ENCODE results near the gene VAT1.
"Not testable (repeated sequence)": the region's sequence is repeated elsewhere in the genome, so short reads cannot be mapped to it uniquely, and the experiment has no call there.

The VAT1 gene

DNA sequence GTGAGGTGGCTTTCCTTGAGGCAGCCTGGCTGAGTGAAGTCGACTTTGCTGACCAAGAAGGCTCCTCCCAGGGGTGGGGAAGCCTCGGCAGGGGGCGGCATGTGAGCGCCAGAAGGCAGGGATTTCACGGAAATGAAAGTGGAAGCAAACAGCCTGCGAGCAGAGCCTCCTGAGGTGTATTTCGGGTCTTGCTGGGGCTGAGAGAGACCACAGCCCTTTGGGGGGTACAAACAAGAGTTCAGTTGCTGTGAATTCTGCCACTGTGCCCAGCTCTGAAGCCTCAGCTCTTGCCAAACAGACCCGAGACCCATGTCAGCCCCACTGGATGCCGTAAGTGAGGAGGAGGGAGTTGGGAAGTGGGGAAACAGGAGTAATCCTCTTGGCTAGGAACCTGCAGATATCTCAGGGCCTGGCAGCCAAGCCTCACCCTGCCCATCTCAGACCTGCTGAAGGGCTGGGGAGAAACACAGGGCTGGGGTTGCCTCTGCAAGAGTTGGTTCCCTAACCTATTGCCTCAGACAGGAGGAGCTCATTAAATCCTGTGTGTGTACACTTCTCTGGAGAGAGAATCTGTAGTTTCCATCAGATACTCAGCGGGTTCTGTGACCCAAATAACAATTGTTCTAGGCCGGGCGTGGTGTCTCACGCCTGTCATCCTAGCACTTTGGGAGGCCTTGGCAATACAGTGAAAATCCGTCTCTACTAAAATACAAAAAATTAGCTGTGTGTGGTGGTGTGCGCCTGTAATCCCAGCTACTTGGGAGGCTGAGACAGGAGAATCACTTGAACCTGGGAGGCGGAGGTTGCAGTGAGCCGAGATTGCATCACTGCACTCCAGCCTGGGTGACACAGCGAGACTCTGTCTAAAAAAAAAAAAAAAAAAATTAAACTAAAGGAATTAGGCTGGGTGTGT, 15.3 kb downstream of the VAT1 start, which contains the start of gene IFI35:
IFI35 (plus strand) TSS at position 146 of the 913 bp plus-strand sequence; CDS start at position 310, 164 bp downstream.
- DNase-seq, result no peak

DNA sequence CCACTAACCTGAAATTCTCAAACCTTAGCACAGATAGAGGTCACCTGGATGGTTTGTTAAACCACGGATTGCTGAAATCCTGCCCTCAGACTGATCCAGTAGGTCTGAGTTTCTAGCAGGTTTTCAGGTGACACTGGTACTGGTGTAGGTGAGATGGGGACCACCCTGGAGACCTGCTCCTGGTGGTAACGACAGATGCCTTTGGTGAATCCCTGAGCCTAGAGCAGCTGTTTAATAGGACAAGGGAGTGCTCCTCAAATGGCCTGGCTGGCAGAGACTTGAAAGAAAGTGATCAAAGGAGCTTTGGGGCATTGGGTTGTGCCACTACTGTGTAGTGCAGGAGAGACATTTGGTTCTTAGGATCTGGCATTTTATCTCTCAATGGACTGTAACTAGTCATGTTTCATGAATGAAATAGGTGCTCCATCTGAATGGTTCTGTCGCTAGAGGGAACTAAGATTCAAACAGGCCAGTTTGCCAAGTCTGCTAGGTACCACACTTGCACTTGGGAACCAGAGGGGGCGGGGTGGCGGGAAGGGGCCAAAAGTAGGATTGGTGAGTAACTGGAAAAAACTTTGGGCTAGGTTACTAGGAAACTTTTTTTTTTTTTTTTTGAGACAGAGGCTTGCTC, 18.5 kb downstream of the VAT1 start:
- DNase-seq, result no peak

DNA sequence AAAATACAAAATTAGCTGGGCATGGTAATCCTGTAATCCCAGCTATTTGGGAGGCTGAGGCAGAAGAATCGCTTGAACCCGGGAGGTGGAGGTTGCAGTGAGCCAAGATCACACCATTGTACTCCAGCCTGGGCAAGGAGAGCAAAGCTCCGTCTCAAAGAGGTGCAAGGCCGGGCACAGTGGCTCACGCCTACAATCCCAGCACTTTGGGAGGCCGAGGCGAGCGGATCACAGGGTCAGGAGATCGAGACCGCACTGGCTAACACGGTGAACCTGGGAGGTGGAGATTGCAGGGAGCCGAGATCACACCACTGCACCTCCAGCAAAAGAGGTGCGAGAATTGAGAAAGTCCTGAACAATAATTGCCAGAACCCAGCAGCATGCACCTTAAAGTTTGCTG, 21.3 kb downstream of the VAT1 start:
- DNase-seq, result not testable (repeated sequence)

DNA sequence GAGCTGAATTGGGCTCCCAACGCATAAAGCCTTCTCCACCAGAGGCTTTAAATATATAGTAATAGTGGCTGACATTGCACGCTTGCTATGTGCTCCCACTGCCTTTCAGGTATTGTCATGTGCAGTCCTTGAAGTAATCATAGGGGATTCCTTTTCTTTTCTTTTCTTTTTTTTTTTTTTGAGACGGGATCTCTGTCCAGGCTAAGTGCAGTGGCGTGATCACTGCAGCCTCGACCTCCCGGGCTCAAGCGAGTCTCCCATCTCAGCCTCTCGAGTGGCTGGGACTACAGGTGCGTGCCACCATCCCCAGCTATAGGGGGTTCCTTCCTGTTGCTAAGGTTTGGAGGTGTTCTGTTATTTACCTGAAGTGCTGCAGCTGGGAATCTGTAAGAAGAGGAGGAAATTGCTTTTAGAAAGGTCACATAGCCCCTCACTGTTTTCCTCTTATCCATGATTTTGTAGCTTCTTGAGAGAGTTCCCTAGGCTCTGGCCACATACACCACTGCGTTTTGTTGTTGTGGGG, 23.1 kb downstream of the VAT1 start:
- DNase-seq, result no peak

DNA sequence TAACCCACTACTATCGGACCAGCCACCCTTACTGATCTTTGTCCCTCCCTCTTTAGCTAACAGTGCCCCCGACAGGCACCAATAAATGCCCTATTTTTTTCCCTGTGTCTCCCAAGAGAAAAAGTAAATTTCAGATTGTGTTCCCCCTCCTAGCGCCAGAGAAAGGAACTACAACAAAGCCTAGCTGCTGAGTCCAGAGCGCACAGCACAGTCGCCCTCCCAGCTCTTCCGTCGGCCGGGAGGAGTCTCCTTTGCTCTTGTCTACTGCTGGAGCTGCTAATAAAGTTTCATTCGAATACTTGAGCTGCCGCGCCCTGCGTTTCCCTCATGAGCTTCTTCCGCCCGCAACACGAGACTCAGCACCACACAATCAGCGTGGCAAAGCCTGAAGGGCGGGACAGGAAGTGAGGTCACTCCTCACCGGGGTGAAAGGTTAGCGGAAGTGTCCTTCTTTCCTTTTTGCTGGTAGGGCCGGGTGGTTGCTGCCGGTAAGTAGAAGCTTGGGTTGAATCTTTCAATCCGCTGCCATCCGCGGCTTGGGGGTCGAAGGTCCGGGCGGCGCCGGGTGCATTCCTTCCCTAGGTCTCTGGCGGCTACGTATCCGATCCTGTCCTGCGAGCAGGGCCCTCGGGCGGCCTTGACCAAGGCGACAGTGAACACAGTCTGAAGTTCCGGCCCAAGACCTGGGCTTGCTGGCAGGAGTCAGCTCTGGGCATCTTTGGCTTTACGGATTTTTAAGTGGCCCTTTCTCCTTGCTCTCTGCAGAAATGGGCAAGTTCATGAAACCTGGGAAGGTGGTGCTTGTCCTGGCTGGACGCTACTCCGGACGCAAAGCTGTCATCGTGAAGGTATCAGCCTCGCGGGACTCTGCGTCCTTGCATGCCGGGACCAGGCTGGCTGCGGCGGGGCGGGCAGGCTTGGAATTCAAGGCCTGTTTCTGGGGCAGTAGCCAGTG, 23.9 kb downstream of the VAT1 start, which contains the start of gene RPL27:
RPL27 (plus strand) TSS at position 436 of the 955 bp plus-strand sequence; CDS start at position 768, 332 bp downstream.
- DNase-seq, result peak; percentile 98

DNA sequence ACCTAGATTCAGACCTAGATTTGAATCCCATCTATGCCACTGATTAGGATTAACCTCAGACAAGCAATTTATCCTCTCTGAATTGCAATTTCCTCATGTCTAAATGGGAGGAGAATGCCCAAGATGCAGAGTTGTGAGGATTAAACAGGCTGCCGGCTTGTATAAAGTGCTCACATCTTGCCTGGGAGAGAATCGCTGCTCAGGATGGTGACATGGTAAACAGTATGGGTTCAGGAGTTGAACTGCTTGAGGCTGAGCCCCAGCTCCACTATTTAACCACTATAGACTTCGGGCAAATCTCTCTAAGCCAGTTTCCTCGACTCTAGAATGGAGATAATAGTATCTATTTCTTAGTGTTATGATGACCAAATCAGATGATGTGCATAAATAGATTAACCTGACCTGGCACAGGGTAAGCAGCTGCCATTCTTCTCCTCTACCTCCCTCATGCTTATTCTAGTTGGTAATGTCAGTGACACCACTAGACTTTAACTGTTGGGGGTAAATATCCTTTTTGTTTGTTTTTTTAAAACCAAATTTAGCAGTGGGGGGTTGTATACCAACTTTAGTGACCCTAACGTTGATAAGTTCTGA, 24.7 kb downstream of the VAT1 start:
- no peak for DNase-seq

DNA sequence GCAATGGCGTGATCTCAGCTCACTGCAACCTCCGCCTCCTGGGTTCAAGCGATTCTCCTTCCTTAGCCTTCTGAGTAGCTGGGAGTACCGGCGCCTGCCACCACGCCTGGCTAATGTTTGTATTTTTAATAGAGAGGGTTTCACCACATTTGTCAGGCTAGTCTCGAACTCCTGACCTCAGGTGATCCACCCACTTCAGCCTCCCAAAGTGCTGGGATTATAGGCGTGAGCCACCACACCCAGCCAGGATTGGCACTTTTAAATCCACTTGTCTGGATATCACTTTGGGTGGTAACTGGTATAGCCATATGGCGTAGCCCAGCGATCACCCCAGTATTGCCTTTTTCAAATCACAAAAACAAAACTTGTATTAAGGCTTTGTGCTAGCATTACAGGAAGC, 28.3 kb downstream of the VAT1 start:
- not testable (repeated sequence) for DNase-seq

DNA sequence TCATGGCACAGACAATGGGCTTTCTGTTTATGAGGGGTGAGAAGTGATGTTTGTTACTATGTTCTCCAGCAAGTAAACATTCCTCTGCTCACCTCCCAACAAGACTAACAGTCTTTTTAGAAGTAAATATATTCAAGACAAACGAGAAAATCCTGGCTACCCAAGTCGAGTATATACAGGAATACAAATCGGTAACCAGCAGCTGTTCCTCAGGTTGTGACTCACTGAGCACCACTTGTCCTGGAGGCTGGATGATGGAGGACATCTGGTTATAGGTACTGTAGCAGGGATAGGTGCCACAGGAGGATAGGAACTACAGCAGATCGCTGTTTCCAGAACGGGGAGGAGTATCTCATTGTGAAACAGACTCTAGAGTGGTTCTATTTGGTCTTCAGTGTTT, 29.3 kb downstream of the VAT1 start:
- no peak for DNase-seq

DNA sequence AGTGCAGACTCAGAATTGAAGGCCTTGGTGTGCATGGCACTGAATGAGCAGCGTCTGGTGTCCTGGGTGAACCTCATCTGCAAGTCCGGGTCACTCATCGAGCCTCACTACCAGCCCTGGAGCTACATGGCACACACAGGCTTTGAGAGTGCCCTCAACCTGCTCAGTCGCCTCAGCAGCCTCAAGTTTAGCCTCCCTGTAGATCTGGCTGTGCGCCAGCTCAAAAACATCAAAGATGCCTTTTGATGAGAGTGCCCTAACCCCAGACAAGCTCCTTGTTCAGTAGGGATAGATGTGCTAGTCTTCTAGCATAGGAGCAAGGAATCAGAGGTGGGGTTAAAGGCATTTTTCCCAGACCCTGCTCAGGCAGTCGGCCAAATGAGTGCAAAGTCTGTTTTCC, 30.7 kb downstream of the VAT1 start:
- no peak for DNase-seq

DNA sequence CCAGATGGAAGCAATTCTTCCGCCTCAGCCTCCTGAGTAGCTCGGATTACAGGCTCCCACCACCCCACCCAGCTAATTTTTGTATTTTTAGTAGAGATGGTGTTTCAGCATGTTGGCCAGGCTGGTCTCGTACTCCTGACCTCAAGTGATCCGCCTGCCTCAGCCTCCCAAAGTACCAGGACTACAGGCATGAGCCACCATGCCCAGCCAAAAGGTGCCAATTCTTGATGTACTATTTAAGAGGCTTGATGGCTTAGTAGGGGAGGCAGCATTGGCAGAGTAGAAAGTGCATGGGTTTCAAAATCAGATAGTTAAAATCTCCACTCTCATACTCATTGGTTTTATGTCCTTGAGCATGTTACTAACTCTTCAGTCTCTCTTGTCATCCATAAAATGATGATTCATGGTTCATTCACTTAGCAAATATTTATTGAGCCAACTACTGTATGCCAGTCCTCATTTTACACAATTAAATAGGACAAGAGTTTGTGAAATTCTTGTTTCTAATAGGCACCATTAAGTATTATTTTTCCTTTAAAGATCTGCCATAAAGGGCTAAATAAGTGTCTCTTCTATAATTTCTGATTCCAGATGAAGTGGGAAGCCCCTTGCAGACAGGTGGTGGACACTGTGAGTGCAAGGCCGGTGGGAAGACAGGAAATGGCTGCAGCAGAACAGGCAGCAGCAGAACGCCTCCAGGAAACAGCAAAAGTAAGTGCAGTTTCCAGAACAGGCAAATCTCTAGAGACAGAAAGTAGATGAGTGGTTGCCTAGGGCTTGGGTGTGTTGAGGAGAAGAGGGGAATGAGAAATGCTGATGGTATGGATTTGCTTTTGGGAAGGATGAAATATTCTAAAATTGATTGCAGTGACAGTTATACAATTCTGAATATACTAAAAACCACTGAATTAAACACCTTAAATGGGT, 32.2 kb downstream of the VAT1 start:
- no peak for DNase-seq

DNA sequence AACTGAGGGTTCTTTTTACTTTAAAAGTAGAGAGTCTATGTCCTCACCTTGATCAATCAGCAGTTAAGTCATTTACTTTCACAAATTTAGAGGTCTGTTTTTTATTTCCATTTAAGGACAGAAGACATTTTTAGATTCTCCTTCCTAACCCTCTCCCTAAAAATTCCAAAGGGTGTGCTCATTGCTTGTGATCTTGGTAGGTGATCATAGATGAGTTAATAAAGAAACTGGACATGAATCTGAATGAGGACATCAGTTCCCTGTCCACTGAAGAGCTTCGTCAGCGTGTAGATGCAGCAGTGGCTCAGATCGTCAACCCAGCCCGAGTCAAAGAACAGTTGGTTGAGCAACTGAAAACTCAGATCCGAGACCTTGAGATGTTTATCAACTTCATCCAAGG, 33.0 kb downstream of the VAT1 start:
- no peak for DNase-seq

DNA sequence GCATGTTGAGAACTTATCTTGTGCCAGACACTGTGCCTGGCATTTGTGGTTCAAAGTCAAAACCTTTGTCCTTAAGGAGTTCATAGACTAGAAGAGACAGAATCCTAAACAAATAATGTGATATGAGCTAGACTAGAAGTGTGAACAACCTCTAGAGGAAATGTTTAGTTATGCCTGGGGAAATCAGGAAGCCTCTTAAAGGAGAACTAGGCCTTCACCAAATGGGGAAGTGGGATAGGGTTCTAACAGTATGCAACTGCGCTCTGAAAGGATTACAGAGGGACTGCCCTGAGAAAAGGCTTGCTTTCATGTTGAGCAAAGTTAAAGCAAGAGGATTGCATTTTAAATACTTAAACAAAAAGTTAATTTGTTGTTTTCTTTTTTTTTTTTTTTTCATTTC, 37.0 kb downstream of the VAT1 start:
- DNase-seq, result no peak

DNA sequence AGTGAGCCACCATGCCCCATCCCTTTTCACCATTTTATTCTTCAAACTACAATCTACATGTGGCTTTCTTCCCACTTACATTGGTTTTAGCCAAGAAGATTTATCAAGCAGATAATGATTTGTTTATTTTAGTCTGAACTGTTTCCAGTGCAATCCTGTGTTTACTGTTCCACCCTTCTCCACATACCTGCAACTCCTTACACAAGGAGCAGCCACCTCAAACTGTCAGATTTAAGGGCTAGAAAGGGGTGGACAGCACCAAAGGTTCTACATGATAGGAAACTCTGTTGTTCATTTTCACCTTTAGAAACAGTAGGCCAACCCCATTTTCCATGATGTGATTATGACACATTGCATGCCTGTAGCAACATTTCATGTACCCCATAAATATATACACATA, 39.9 kb downstream of the VAT1 start:
- DNase-seq, result no peak

DNA sequence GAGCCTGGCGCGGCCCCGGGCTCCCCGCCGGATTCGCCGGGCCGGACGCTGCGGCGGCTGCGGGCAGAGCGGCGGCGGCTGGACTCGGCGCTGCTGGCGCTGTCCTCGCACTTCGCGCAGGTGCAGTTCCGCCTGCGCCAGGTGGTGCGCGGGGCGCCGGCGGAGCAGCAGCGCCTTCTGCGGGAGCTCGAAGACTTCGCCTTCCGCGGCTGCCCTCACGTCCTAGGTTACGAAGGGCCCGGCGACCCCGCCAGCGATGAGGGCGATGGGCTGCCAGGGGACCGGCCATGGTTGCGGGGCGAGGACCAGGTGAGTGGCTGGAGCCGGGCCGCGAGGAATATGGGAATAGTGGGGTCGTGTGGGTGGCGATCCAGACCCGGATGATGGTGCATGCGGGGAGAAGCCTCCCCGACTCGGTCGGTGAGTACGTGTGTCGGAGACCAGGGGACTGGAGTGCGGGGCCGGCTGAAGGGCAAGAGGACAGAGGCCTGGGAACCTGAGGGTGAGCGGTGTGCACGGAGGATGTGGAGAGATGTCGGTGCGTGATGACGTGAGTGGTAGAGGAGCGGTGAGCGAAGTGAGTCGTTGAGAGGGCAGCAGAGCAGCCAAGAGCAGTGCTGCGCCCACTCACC, 41.3 kb downstream of the VAT1 start:
- peak; percentile 35 for DNase-seq

DNA sequence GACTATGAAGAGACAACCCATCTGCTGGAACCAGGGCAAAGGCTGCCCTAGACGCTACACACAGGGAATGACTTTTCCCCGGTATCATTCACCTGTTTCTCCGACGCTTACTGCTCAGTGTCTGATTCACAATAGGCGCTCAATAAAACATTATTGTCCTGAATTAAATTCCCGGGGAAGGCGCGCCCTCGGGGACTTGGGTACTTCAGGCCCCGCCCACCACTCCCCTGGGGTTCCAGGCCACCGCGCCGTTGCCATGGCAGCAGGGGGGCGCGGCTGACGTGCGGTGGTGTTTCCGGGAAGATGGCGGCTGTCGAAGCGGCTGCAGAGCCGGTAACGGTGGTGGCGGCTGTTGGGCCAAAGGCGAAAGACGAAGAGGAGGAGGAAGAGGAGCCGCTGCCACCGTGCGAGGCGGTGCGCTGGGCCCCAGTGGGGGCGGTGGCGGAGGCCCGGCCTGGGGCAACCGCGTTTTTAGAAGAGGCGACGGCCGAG, 41.9 kb downstream of the VAT1 start, which contains the start of gene RUNDC1:
RUNDC1 (plus strand) TSS at position 292 of the 492 bp plus-strand sequence; CDS start at position 304, 12 bp downstream.
- peak; percentile 77 for DNase-seq

DNA sequence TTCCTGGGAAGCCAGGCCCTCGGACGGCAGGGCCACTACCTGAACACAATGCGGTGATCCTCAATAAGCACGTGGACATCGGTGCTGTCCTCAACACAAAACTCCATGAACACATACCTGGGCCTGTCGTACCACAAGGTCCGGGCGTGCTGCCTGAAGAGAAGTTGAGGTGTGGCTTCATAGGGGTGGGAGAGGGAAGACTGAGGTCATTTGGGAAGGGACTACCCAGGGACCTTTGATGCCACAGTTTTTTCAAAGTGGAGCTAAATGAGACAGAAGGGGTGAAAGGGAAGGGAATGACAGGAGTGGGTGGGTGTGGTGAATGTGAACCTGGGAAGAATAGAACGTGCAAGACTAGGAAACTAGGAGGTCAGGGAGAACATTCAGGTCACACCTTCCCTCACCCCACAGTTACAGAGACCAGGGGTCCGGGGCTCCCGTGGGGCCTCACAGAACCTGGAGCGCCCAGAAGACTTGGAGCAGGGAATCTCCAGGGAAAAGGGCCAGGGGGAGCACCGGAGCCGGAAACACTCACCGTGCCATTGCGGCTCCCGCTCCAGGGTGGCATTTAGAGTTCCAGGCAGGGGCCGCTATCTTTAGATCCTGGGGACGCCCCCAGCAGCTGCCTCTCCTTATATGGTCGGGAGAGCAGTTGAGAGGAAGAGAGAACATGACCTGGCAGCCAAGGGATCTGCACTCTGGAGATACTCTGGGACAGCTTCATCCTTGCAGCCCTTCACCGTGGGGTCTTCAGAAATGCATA, 42.5 kb downstream of the VAT1 start, which contains the start of gene PTGES3L:
PTGES3L (minus strand) TSS at position 570 of the 763 bp plus-strand sequence; CDS start at position 543, 27 bp downstream.
- DNase-seq, result peak; percentile 65

DNA sequence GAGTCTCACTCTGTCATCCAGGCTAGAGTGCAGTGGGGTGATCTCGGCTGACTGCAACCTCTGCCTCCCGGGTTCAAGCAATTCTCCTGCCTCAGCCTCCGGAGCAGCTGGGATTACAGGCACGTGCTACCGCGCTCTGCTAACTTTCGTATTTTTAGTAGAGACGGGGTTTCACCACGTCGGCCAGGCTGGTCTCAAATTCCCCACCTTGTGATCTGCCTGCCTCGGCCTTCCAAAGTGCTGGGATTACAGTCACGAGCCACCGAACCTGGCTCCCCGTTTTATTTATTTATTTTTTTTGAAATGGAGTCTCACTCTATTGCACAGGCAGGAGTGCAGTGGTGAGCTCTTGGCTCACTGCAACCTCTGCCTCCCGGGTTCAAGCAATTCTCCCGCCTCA, 46.5 kb downstream of the VAT1 start:
- not testable (repeated sequence) for DNase-seq

DNA sequence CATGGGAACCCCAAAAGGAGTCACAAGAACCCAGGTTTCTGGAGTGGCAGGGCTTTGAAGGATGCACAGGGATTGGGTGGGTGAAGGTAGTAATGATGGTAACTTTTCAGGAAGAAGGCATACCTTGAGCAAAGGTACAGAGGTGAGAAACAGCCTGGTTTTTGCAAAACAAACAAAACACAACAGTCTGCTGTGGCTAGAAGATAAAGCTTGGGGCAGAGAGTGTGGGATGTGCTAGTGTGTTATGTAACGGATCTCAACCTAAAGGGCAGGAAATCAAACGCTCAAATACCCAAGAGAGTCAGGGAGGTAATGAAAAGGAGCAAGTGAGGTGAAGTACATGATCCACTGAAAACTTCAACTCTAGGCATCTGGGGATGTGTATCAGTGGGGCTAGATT, 46.9 kb downstream of the VAT1 start:
- DNase-seq, result no peak

DNA sequence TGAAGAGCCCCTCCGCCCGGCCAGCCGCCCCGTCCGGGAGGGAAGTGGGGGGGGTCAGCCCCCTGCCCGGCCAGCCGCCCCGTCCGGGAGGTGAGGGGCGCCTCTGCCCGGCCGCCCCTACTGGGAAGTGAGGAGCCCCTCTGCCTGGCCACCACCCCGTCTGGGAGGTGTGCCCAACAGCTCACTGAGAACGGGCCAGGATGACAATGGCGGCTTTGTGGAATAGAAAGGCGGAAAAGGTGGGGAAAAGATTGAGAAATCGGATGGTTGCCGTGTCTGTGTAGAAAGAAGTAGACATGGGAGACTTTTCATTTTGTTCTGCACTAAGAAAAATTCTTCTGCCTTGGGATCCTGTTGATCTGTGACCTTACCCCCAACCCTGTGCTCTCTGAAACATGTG, 48.9 kb downstream of the VAT1 start:
- not testable (repeated sequence) for DNase-seq

Measured in NCI-H526 treated with DMSO at 0.1 percent for 48 hours (cell line).